HepG2 (cell line): ENCODE data around the gene ZFAND2B. TPM values are rescaled to one million over a fixed set of nuclear protein-coding genes. Genes with fewer than 3 reads are reported as not detected.

Experiments
- ATAC-seq: fragments of 200-7000 bp; cut with Tn5 transposase; 3 replicates; pipeline ENCODE4 v1.9.1; 2020; ENCODE audit warnings: mild to moderate bottlenecking, moderate library complexity
- BruUV-seq: library from RNA; stranded (reverse); fragments of 400-500 nt; replicated peaks from 2 replicates; lab custom pipeline; 2021; lab: Mats Ljungman, UMichigan
- CTCF ChIA-PET: fragments of 300-600 bp; formaldehyde crosslinking; extraction: SDS; loops from one replicate; lab custom pipeline; 2021; ENCODE audit warnings: low total read pairs, inconsistent platforms, low intra/inter-chr PET ratio; lab: Yijun Ruan, JAX
- POLR2A ChIA-PET: fragments of 350-600 bp; sonication (Branson Sonifier 250); formaldehyde crosslinking; loops from one replicate; lab custom pipeline; 2020; ENCODE audit warnings: antibody characterized with exemption, inconsistent platforms; lab: Yijun Ruan, JAX
- DNase-seq: peaks from one replicate; pipeline ENCODE4 v3.0.0-alpha.2; 2015; ENCODE audit warnings: low spot score
- FAIRE-seq: peaks from 3 replicates; lab custom pipeline; 2011; peaks lifted over from hg19 to GRCh38; lab: Jason Lieb, UNC
- H2AFZ ChIP-seq: one replicate; pipeline ENCODE4 v1.6.1; 2011; ENCODE audit warnings: low read length, inconsistent platforms
- H3K27ac ChIP-seq: fragments of 300-600 bp; 3 replicates; pipeline ENCODE4 v1.8.0; 2011; ENCODE audit warnings: mixed run types, mild to moderate bottlenecking, mixed read lengths, low read length, inconsistent platforms; ENCODE audit not compliant: insufficient read depth; ENCODE audit errors: extremely low read length
- H3K27me3 ChIP-seq, 2 experiments: fragments of 200-600 bp in 1 of 2; 2 replicates in 1 of 2; 3 replicates in 1 of 2; pipeline versions ENCODE4 v1.6.0 to v1.8.0; 2011; ENCODE audit warnings: low read length in 2 of 2, mild to moderate bottlenecking in 2 of 2, moderate library complexity in 2 of 2, inconsistent platforms in 1 of 2; ENCODE audit not compliant: insufficient read depth in 2 of 2, control insufficient read depth in 1 of 2
- H3K36me3 ChIP-seq, 2 experiments: fragments of 200-600 bp in 1 of 2; replicated peaks in 1 of 2; 2 replicates in 1 of 2; 3 replicates in 1 of 2; pipeline versions ENCODE4 v1.5.1 to v1.8.0; 2011; ENCODE audit warnings: low read length in 2 of 2, inconsistent platforms in 1 of 2; ENCODE audit not compliant: insufficient read depth in 2 of 2, control insufficient read depth in 1 of 2
- H3K4me1 ChIP-seq: 2 replicates; pipeline ENCODE4 v1.5.1; 2012; ENCODE audit warnings: low read length, inconsistent platforms; ENCODE audit not compliant: insufficient read depth
- H3K4me2 ChIP-seq: 2 replicates; pipeline ENCODE4 v1.6.0; 2011; ENCODE audit warnings: low read depth, low read length, inconsistent platforms
- H3K4me3 ChIP-seq, 3 experiments: fragments of 200-600 bp in 1 of 3; sonication (generic), shearing (Covaris generic) in 1 of 3; replicated peaks in 1 of 3; 2 replicates each; pipeline ENCODE4 v1.5.1; 2011 to 2016; ENCODE audit warnings: low read length in 3 of 3, inconsistent platforms in 2 of 3, low read depth in 2 of 3, mild to moderate bottlenecking in 2 of 3, control low read depth in 1 of 3, mixed read lengths in 1 of 3; ENCODE audit not compliant: insufficient read depth in 1 of 3
- H3K79me2 ChIP-seq: one replicate; pipeline ENCODE4 v1.6.1; 2011; ENCODE audit warnings: low read length, inconsistent platforms; ENCODE audit not compliant: insufficient read depth
- H3K9ac ChIP-seq: 2 replicates; pipeline ENCODE4 v1.6.0; 2011; ENCODE audit warnings: mild to moderate bottlenecking, low read depth, low read length, inconsistent platforms; ENCODE audit not compliant: insufficient read depth
- H3K9me3 ChIP-seq: 2 replicates; pipeline ENCODE4 v1.5.1; 2012; ENCODE audit warnings: mild to moderate bottlenecking, low read length
- H4K20me1 ChIP-seq: 2 replicates; pipeline ENCODE4 v1.6.0; 2011; ENCODE audit warnings: inconsistent platforms, mild to moderate bottlenecking, low read length, moderate library complexity; ENCODE audit not compliant: insufficient read depth
- HNRNPLL ChIP-seq: fragments of 200-400 bp; formaldehyde crosslinking; IDR thresholded peaks from 2 replicates; pipeline ENCODE4 v1.6.1; 2017; ENCODE audit warnings: mild to moderate bottlenecking, low read depth, low read length; ENCODE audit not compliant: poor library complexity, severe bottlenecking
- MTF2 ChIP-seq: sonication (generic); formaldehyde crosslinking; IDR thresholded peaks from 2 replicates; pipeline ENCODE4 v1.5.0; 2020; ENCODE audit warnings: missing genetic modification reagents, borderline replicate concordance
- SRSF4 ChIP-seq: fragments of 200-400 bp; formaldehyde crosslinking; IDR thresholded peaks from one replicate; pipeline ENCODE4 v1.6.1; 2018; ENCODE audit warnings: mild to moderate bottlenecking, low read depth, low read length, moderate library complexity; ENCODE audit not compliant: poor library complexity, severe bottlenecking
- WGBS: methylation state at CpG from one replicate; pipeline ENCODE4 v1.1.6; 2017; ENCODE audit warnings: low lambda C conversion rate; 5-methylcytosine and 5-hydroxymethylcytosine counted together
- in situ Hi-C: cut with HindIII; loops from 2 replicates; pipeline ENCODE4 v1.10.0; 2017; ENCODE audit warnings: low pct_unique_long_range_greater_than_20kb; ENCODE audit not compliant: extremely low pct_ligation_motif_present
- intact Hi-C: fragments of 100-400 bp; cut with micrococcal nuclease; formaldehyde crosslinking; loops from one replicate; pipeline ENCODE4 v1.10.0; 2022; ENCODE audit not compliant: unreplicated experiment
- polyA plus RNA-seq, 8 experiments: library from polyadenylated mRNA; depleted of rRNA in 3 of 8; stranded (reverse) in 7 of 8; unstranded in 1 of 8; fragments of >200 nt; fragmentation: Illumina TruSeq in 4 of 8; extraction: Trizol in 4 of 8; gene quantifications; 2 replicates each; pipeline versions ENCODE4 v1.2.1 to v1.2.3, GENCODE V29; 2011 to 2016; ENCODE audit warnings: low read depth in 4 of 8, missing spikeins in 1 of 8, mixed read lengths in 1 of 8; ENCODE audit not compliant: insufficient read depth in 1 of 8
- total RNA-seq, 5 experiments: library from RNA; depleted of rRNA; stranded (reverse); fragments of >200 nt; fragmentation: Illumina TruSeq; extraction: Trizol; gene quantifications; 2 replicates each; pipeline ENCODE4 v1.2.3, GENCODE V29; 2016; ENCODE audit warnings: low read depth in 1 of 5
- TF ChIP-seq, protein P1 (sequence below): sonication (generic); formaldehyde crosslinking; IDR thresholded peaks from 2 replicates; pipeline ENCODE4 v1.8.0; 2022; ENCODE audit warnings: mild to moderate bottlenecking, missing genetic modification reagents, moderate library complexity
- TF ChIP-seq, protein P2 (sequence below): IDR thresholded peaks from 2 replicates; pipeline ENCODE4 v1.6.1; 2016; ENCODE audit warnings: missing biosample characterization, missing genetic modification reagents, low read depth
- TF ChIP-seq, protein P3 (sequence below): sonication (generic); formaldehyde crosslinking; IDR thresholded peaks from 2 replicates; pipeline ENCODE4 v1.8.1; 2023; ENCODE audit warnings: mild to moderate bottlenecking, missing genetic modification reagents

ZFAND2B gene
- total and polyA plus RNA-seq, 2 of the 13 experiments (the other 11 are each of a cell fraction or from before 2014, with no cell fraction given) = 53.3 to 115 TPM

DNA sequence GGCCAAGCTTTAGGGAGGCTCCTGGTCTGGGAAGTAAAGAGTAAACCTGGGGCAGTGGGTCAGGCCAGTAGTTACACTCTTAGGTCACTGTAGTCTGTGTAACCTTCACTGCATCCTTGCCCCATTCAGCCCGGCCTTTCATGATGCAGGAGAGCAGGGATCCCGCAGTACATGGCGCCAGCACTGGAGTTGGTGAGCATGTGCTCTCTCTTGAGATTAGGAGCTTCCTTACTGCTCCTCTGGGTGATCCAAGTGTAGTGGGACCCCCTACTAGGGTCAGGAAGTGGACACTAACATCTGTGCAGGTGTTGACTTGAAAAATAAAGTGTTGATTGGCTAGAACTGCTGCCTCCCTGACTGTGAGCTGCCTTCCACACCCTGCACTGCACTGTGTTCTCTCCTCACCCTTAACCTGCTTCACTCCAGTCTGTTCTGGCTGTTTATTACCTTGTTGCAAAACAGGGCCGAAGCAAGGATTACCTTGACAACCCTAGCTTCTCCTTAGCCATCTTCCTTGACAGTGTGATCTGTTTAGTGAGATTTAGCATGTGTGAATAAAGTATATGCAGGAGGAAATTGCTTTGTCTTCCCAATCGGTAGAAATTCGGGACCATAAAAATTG is 23.3 kb upstream of the ZFAND2B start:
- intact Hi-C loops = no loop called here
- Histone ChIP-seq H3K4me1 (peaks cover 14% of the 10 kb centered on the region), H3K4me3 (no peak overlapping the region), H3K36me3 (peaks cover 30 to 48% of the 10 kb centered on the region in 2 experiments), H3K27ac (no peak overlapping the region), H2AFZ (no peak overlapping the region), H3K27me3 (no peaks in the 10 kb centered on the region; a peak in 1 of 5 replicates), H3K9ac (no peak overlapping the region), H4K20me1 (no peaks in the 10 kb centered on the region), H3K79me2 (peaks cover 17% of the 10 kb centered on the region), H3K9me3 (no peaks in the 10 kb centered on the region), H3K4me2 (no peak overlapping the region)
- no peak for FAIRE-seq
- 98% methylated on average over 6 of the region's 6 CpGs for WGBS
- ATAC-seq = no peak
- TF ChIP-seq, protein P1, sequence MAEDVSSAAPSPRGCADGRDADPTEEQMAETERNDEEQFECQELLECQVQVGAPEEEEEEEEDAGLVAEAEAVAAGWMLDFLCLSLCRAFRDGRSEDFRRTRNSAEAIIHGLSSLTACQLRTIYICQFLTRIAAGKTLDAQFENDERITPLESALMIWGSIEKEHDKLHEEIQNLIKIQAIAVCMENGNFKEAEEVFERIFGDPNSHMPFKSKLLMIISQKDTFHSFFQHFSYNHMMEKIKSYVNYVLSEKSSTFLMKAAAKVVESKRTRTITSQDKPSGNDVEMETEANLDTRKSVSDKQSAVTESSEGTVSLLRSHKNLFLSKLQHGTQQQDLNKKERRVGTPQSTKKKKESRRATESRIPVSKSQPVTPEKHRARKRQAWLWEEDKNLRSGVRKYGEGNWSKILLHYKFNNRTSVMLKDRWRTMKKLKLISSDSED (CRISPR knock-in tag) = no peak
- no peak for TF ChIP-seq SRSF4
- TF ChIP-seq, protein P2, sequence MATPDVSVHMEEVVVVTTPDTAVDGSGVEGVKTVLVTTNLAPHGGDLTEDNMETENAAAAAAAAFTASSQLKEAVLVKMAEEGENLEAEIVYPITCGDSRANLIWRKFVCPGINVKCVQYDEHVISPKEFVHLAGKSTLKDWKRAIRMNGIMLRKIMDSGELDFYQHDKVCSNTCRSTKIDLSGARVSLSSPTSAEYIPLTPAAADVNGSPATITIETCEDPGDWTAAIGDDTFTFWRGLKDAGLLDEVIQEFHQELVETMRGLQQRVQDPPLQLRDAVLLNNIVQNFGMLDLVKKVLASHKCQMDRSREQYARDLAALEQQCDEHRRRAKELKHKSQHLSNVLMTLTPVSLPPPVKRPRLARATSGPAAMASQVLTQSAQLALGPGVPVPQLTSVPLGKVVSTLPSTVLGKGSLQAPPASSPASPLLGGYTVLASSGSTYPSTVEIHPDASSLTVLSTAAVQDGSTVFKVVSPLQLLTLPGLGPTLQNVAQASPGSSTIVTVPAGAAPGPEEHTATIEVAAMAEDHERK (CRISPR knock-in tag) = no peak
- no peak for TF ChIP-seq HNRNPLL
- TF ChIP-seq MTF2 (CRISPR knock-in tag) = no peak
- TF ChIP-seq, protein P3, sequence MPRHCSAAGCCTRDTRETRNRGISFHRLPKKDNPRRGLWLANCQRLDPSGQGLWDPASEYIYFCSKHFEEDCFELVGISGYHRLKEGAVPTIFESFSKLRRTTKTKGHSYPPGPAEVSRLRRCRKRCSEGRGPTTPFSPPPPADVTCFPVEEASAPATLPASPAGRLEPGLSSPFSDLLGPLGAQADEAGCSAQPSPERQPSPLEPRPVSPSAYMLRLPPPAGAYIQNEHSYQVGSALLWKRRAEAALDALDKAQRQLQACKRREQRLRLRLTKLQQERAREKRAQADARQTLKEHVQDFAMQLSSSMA = no peak
- no peak for DNase-seq
- in situ Hi-C loops = no loop called here
- no TSS peak for BruUV-seq
- ChIA-PET POLR2A (interaction anchor here (1.2 to 4.8 kb wide), 4 partner anchors 10 to 25 kb away, joined by 4 to 21 read pairs (median 11); partner anchors contain the start of gene ZFAND2B), CTCF (no interaction called here)
